Endometrial microvascular endothelial cells (primary cell): ENCODE data around the gene ZFAND3. TPM values are rescaled to one million over a fixed set of nuclear protein-coding genes. Genes with fewer than 3 reads are reported as not detected.
"Not testable (repeated sequence)": the region's sequence is repeated elsewhere in the genome, so short reads cannot be mapped to it uniquely, and the experiment has no call there.

ENCODE experiments used
- in situ Hi-C: cut with HindIII; loops from 2 replicates; pipeline ENCODE4 v1.10.0; 2017; ENCODE audit warnings: low sequenced_read_pairs, low pct_unique_long_range_greater_than_20kb; ENCODE audit errors: inconsistent ontology term
- total RNA-seq: library from RNA; depleted of rRNA; stranded (reverse); fragments of >200 nt; gene quantifications from one replicate; pipeline ENCODE4 v1.2.3, GENCODE V29; 2015; ENCODE audit errors: inconsistent ontology term

Gene ZFAND3
- total RNA-seq, 1 donor from 2014 or later, result 20.5 TPM

DNA sequence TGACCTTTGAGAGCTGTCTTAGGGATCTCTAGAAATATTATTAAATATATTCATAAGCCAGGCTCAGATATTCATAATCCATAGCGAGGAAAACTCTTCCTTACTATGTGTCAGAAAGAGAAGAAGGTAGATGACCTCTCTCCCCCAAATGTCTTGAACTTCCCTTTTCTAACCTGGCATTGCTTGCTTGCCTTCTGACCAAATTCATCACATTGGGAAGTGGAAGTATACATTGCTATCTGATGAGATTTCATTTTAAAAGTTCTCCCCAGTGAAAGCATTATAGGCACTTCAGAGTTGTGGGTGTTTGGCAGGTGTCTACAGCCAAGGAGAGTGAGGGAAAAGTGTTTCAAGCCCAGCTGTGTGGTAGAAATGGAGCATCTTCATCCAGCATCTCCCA, 197.3 kb downstream of the ZFAND3 start:
- in situ Hi-C loops, result no loop called here

DNA sequence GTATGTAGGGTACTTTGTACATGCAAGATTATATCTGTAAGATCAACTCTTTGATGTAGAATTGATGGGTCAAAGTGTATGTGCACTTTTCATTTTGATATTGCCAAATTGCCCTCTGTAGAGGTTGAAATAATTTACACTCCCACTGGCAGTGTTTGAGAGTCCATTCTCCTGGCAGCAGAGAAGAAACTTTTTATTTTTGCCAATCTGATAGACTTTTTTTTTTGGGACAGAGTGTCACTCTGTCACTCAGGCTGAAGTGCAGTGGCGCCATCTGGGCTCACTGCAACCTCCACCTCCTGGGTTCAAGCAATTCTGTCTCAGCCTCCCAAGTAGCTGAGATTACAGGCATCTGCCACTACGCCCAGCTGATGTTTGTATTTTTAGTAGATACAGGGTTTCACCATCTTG, 199.2 kb downstream of the ZFAND3 start:
- in situ Hi-C loops, result no loop called here

DNA sequence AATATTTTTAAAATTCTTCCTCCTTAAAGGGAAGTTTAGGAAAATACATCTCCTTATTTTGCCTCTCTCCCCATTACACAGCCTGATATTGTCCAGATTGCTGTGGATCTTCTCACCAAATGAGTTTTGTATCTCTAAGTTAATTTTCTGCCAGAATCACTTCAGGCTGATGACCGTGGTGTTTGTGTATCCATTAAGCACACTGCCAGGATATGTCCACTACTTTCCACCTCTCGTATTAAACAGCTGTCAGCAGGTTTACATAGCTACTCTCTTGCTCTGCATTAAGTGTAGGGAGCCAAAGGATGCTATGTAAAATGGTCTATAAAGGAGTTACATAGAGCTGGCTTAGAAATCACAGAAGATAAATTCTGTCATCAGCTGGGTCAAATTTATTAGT, 201.1 kb downstream of the ZFAND3 start:
- in situ Hi-C loops, result no loop called here

DNA sequence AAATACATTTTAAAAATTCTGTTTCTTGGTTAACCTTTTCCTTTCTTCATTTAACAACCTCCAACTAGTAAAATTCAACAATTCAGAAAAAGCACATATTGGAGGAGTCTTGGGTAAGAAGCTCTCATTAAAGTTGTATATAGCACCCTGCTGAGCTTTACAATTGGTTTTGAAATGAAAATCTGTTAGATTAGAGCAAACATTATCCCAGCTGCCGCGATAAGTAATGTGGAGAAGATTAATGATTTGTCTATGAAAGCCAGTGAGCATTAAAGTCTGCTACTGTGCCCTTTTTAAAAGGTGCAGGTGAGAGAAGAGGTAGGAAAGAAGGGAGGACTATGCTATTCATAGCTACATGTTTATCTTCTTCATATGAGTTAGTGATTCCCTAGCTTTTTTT, 201.5 kb downstream of the ZFAND3 start:
- in situ Hi-C loops, result no loop called here

DNA sequence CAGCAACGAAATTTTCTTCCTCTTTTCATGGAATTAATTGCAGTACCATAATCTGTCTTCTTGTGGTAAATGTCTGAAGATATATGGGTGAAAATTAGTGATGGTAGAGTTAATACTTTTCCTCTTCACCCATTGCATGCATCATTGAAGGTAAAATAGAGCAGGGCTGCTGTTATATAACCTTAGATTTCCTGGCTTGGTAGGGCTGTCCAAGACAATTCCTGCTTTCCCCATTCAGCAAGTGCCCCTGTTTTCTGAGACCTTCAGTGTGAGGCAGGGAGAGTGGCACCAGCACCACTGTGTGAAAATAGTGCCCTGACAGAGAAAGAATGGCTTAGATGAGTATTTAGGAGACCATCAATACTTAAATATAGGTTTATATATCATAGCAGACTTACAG, 202.0 kb downstream of the ZFAND3 start:
- in situ Hi-C loops, result no loop called here

DNA sequence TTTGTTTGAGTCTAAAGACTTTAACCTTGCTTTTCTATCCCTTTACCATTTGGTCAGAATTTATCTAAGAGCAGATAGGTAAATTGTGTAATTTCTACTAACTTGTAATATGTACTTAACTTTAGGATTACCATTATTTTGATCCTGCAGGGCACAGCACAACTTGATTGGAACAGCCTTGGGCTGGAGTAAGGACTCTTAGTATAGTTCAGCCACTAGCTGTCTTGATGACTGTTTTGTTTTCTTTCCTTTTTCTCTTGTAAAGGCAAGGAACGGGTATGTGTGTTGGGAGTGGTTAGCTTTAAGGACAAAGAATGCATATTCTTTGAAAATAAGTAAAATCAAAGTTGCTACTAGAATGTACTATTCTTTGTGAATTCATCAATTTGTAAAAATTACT, 203.2 kb downstream of the ZFAND3 start:
- in situ Hi-C loops, result no loop called here

DNA sequence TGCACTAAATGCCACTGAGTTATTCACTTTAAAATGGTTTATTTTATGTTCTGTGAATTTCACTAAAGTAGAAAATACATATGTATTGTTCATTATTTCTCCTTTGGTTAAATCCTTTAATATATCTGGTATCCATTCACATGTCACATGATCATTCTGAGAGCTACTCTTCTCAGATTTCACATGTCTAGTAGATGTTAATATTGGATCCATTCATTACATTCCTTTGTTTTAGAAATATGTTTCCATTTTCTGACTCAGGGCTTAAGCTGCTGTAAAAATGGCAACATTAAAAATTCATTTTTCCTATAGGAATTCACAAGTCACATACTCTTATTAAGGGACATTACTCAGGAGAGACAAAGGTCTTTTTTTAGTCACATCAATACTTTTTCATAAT, 205.4 kb downstream of the ZFAND3 start:
- in situ Hi-C loops, result no loop called here

DNA sequence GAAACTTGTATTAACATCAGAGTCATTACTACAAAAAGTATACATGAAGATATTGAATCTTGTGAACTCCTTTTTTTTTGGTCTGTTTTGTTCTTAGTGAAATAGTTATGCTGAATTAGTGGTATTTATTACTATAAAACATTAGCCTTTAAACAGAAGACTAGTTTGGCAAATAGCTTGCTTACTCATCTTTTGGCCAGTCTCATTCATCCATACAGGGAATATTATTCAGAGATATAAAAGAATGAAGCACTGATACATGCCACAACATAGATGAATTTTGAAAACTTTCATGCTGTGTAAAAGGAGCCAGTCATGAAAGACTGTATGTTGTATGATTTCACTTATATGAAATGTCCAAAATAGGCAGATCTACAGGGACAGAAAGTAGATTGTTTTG, 205.9 kb downstream of the ZFAND3 start:
- in situ Hi-C loops, result no loop called here

DNA sequence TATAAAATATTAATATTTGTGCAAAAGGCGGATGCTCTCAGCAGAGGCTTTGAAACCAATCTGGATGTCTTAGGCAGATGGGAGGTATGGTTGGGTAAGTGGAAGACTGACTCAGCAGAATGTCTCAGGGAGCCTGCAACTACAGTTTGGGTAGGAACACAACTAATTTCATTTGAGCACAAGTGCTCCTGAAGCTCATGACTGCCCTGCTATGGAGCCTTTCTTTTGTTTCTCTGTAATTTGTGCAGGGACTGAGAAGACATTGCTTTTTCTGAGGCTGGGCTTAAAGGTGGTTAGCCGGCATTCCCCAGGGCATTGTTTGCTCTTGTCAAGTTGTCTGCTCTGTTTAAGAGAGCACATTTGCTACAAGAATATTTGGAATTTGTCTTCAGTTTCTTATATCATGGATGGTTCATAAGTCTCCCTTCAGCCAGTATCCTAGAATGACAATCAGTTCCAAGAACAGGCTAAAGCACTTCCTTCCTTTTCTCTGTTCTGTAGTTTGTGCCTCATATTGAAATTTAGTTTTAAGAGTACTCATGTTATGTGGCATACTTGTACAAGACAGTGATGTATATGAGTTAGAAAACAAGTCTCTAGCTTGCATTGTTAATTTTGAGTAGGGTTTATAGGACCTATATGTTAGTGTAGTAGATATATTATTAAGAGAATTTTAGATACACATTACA, 208.3 kb downstream of the ZFAND3 start:
- in situ Hi-C loops, result no loop called here

DNA sequence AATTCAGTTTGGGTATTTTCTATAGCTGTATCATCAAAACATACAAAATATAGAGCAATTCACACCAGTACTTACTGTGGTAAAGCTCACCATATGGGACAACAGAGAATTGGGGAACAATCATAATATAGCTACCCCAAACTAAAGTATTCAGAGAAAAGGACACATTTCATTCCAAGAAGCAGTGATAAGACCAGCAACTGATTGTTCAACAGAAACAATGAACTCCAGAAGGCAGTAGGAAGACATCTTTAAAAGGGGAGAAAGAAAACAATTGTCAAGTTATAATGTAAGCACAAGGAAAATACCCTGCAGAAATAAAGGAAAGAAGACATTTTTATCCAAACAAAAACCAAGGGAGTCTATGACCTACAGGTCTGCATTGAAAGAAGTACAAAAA, 210.9 kb downstream of the ZFAND3 start:
- in situ Hi-C loops, result no loop called here

DNA sequence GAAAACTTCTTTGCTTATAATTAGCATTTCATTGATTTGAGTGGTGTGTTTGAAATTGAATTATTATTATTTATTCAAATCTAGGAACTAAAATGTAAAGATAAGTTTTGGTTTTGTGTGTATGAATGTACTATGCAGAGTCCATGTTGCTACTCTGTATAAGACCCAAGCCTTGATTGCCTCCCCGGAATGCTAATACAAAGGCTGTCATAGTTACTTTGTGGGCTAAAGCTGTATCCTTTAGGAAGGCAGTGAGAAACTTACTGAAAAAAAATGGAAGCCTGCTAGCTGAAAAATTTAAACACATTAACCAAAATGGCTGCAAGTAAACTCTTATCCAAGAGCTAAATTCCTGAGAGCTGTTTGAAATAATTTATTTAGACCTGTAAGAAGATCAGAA, 213.3 kb downstream of the ZFAND3 start:
- in situ Hi-C loops, result no loop called here

DNA sequence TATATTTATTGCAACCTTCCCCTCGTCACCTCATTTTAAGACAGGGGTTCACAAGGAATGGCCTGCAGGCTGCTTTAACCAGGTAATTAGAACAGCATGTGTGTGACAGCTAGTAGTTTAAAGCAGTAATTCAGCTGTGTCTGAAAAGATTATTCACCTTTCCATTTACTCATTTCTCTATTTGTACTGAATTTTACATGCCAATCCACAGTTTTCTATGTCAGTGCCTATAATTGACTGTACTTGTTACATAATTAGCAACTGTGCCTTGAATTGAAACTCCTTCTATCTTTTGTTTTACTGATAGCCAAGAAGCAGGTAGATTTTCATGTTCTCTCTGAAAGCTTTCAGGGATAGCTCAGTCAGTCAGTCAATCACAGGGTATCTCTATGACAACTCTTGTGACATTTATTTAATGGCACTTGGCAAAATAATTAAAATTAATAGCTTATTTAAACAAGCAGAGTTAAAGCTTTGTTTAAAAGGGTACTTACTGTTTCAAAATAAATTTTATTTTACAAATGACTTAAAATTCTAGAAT, 214.0 kb downstream of the ZFAND3 start:
- in situ Hi-C loops, result no loop called here

DNA sequence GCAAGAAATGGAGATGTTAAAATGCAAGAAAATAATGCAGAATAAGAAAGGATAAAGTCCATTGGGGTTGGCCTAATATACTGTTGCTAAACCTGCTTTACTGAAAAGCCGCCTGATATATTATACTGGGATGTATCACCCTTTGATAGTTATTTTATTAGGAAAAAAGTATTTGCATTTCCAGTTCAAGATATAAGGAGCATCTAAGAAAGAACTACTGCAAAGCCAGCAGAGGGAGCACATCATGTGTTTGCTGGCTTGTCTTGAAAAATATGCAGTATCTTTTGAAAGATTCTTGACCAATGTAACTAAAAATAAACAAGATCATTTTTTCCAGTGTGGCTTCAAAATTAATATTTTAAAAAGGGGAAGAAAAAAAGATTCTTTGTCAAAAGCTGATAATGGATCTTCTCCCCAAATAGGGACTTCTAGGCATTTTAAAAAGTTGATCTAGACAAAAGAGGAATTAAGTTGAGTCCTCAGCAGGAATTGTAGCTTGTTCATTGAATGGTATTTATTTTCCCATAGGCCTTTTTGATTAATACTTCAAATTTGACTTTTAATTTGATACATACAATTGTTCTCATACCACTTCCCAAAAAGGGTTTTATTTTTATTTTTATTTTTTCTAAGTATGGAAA, 214.9 kb downstream of the ZFAND3 start:
- in situ Hi-C loops, result no loop called here

DNA sequence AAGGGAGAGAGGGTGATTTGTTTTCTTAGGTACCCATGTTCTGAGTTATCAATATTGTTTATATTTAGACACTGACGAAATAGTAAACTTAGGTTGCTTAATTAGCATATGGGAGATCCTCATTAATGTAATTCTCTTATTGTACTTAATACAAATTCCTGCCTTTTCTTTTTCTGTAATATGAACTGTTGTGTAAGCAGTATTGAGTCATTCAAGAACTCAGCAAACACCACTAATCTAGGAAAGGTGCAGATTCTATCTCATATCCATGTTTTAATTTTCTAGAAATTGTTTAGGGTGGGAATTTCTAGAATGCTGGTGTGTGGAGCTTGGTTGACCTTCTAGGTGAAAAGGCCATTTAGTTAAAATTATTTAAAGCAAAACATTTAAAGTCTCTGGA, 216.0 kb downstream of the ZFAND3 start:
- in situ Hi-C loops, result no loop called here

DNA sequence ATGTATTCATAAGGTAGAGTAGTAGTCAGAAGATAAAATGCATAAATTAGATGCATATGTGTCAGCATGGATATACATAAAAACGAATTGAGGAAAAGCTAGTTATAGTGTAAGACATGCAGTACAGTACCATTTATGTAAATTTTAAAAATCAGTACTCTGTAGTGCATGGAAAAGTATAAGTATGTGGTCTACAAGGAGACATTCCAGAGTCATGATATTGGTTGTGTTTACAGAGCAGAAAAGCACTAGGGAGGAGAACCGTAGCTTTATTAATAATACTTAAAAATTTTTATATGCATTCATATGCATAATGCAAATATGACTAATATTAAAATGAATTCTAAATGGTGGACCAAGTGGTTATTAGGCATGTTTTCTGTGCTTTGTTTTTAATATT, 220.0 kb downstream of the ZFAND3 start:
- in situ Hi-C loops, result no loop called here

DNA sequence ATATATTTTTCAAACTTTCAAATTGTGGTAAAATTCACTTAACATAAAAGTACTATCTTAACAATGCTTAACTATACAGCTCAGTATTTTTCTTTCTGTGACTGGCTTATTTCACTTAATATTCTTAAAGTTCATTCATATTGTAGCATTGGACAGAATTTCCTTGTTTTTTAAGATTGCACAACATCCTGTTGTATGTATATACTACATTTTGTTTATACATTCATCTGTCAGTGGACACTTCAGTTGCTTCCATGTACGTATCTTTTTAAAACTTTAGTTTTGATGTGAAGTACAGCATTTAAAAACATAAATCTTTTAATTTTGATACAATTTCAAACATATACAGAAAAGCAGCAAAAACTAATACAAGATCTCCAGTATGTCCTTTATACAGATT, 220.7 kb downstream of the ZFAND3 start:
- in situ Hi-C loops, result no loop called here

DNA sequence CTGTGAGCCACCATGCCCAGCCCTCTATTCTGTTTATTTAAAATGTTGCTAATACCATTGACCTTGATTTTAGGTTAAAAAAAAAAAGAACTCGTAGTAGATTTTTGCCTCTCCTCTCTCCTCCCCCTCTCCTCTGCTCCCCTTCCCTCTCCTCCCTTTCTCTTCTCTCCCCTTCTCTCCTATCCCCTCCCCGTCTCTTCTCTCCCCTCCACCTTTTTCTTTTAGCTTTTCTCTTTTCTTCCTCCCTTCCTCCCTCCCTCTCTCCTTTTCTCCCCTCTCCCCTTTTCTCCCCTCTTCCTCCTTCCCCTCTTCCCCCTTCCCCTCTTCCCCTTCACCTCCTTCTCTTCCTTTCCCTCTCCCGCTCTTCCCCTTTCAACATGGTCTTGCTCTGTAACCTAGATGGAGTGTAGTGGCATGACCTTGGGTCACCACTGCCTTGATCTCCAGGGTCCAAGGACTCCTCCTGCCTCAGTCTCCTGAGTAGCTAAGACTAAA, 223.8 kb downstream of the ZFAND3 start:
- in situ Hi-C loops, result no loop called here

DNA sequence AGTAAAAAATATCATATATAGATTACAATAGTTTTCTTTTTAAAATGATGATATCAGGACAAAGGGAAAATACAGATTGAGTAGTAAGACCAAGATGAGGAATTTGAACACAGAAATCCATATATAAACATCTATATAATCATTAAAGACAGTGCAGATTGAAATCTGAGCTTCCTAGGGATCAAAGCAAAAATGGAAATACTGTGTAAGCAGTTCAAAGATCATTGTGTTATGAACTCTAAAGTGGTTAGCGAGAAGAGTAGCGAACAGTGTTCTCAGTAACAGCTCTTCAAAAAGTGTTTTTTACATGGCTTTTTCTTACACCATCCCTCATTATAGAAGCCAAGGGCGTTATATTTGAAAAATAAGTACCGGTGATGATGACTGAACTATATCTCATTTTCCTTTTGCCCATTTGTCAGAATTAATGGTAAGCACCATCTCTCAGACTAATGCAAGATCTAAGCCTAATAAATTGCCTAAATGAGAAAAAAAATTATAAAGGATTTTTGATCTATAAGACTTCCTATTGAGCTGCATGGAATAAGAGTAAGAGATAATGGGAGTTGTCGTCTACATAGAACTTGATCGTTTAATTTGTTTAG, 226.3 kb downstream of the ZFAND3 start:
- in situ Hi-C loops, result no loop called here

DNA sequence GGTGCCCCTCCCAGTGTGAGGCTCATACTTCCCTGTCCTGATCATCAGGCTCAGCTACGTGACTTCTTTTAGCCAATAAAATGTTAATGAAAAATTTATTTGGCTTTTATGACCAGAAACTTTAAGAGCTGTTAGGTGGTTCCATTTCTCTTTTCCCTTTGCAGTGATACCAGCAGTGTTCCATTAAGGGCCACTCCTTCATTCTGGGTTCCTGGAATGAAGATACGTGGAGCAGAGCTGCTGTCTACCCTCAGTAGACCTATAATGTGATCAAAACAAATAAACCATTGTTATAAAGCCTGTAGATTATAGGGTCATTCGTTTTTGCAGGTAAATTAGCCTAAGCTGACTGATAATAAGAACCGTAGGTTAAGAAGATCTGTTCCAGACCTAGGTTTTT, 228.0 kb downstream of the ZFAND3 start:
- in situ Hi-C loops, result no loop called here

DNA sequence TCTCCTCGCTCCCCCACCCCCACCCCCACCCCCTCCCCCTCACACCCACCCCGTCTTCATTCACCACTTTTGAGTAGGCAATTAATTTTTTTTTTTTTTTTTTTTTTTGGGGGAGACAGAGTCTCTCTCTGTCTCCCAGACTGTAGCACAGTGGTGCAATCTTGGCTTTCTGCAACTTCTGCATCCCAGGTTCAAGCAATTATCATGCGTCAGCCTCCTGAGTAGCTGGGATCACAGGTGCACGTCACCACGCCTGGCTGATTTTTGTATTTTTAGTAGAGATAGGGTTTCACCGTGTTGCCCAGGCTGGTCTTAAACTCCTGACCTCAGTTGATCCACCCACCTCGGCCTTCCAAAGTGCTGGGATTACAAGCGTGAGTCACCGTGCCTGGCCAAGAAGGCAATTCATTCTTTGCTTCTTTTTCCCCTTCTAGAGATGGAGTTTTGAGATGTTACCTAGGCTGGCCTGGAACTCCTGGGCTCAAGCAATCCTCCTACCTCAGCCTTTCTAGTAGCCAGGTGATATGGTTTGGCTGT, 230.4 kb downstream of the ZFAND3 start:
- in situ Hi-C loops, result not testable (repeated sequence)
